Hepatic stellate cell (primary cell): ENCODE measurements around the gene SGPL1.

Experiments
- DNase-seq: peaks from one replicate; pipeline ENCODE4 v3.0.0; 2011; ENCODE audit warnings: low spot score

SGPL1 gene

GRCh38 chr10:70780370-70780760, 35.4 kb upstream of the SGPL1 start:
- DNase-seq: no peak

GRCh38 chr10:70780772-70781171, 35.0 kb upstream of the SGPL1 start:
- no peak for DNase-seq

GRCh38 chr10:70781461-70782051, 34.2 kb upstream of the SGPL1 start:
- no peak for DNase-seq

GRCh38 chr10:70782086-70782745, 33.5 kb upstream of the SGPL1 start:
- DNase-seq: no peak

GRCh38 chr10:70782746-70783680, 32.7 kb upstream of the SGPL1 start:
- DNase-seq: no peak

GRCh38 chr10:70784016-70784415, 31.7 kb upstream of the SGPL1 start:
- no peak for DNase-seq

- no peak for DNase-seq
Measured at GRCh38 chr10:70784471-70784870, 31.3 kb upstream of the SGPL1 start.

GRCh38 chr10:70785190-70785589, 30.6 kb upstream of the SGPL1 start, which contains the start of gene TBATA:
Gene TBATA (minus strand): TSS chr10:70785377. CDS start chr10:70783379, 1,998 bp downstream.
- no peak for DNase-seq

- no peak for DNase-seq
Measured at GRCh38 chr10:70786799-70787415, 28.8 kb upstream of the SGPL1 start.

- DNase-seq: no peak
Measured at GRCh38 chr10:70791386-70792039, 24.2 kb upstream of the SGPL1 start.

GRCh38 chr10:70795613-70796012, 20.1 kb upstream of the SGPL1 start:
- no peak for DNase-seq

- DNase-seq: no peak
Measured at GRCh38 chr10:70797840-70798239, 17.9 kb upstream of the SGPL1 start.

- no peak for DNase-seq
Measured at GRCh38 chr10:70799124-70799523, 16.6 kb upstream of the SGPL1 start.

- no peak for DNase-seq
Measured at GRCh38 chr10:70801854-70802253, 13.9 kb upstream of the SGPL1 start.

- no peak for DNase-seq
Measured at GRCh38 chr10:70803775-70804420, 11.8 kb upstream of the SGPL1 start.

- no peak for DNase-seq
Measured at GRCh38 chr10:70804421-70804808, 11.3 kb upstream of the SGPL1 start.

GRCh38 chr10:70805619-70806215, 10.0 kb upstream of the SGPL1 start:
- DNase-seq: no peak

- DNase-seq: no peak
Measured at GRCh38 chr10:70806841-70807240, 8.9 kb upstream of the SGPL1 start.

GRCh38 chr10:70807556-70807955, 8.2 kb upstream of the SGPL1 start:
- DNase-seq: no peak

GRCh38 chr10:70809011-70809611, 6.6 kb upstream of the SGPL1 start:
- DNase-seq: no peak

GRCh38 chr10:70809726-70810125, 6.0 kb upstream of the SGPL1 start:
- DNase-seq: no peak
